ENCODE results near the gene CFAP91.
"Not testable (repeated sequence)": the region's sequence is repeated elsewhere in the genome, so short reads cannot be mapped to it uniquely, and the experiment has no call there.

- not testable (repeated sequence) for TF ChIP-seq EZH2 (IDR thresholded peaks at IDR 0.05); POLR2AphosphoS5 (IDR thresholded peaks at IDR 0.05; ENCODE audit: borderline replicate concordance, low read depth, low read length); FOXP2 (optimal IDR thresholded peaks at IDR 0.05; ENCODE audit: control extremely low read depth, extremely low read length, insufficient read depth)
Observed at GRCh38 chr3:119678209-119678608, 24.6 kb upstream of the CFAP91 start.

Measured in SK-N-MC (cell line).